K562 (cell line): Measurements from ENCODE around the gene GLIPR2. TPM values are rescaled to one million over a fixed set of nuclear protein-coding genes. Genes with fewer than 3 reads are reported as not detected.

Experiments used
- ADNP ChIP-seq: fragments of 200-800 bp; sonication (Bioruptor generic); IDR thresholded peaks from 2 replicates; pipeline ENCODE4 v1.6.1; 2016; ENCODE audit warnings: missing genetic modification characterization, missing compliant biosample characterization
- CBX1 ChIP-seq: sonication (generic); IDR thresholded peaks from 2 replicates; pipeline ENCODE4 v1.6.1; 2016; ENCODE audit warnings: antibody characterized with exemption, low read depth, mild to moderate bottlenecking
- CREM ChIP-seq: IDR thresholded peaks from 2 replicates; pipeline ENCODE4 v1.6.1; 2014; ENCODE audit warnings: antibody characterized with exemption, low read depth
- CTCFL ChIP-seq: IDR thresholded peaks from 2 replicates; pipeline ENCODE4 v1.6.1; 2011; ENCODE audit warnings: borderline replicate concordance, low read depth, mild to moderate bottlenecking, moderate library complexity, low read length; ENCODE audit not compliant: insufficient read depth, poor library complexity, severe bottlenecking
- ELF2 ChIP-seq: fragments of 250-450 bp; sonication (Bioruptor Pico); IDR thresholded peaks from 2 replicates; pipeline ENCODE4 v1.5.0; 2021; ENCODE audit warnings: mild to moderate bottlenecking
- KAT7 ChIP-seq: sonication (generic); formaldehyde crosslinking; IDR thresholded peaks from 2 replicates; pipeline ENCODE4 v1.8.0; 2022; ENCODE audit warnings: missing genetic modification reagents, mild to moderate bottlenecking, borderline replicate concordance
- L3MBTL2 ChIP-seq: fragments of 450-650 bp; IDR thresholded peaks from 2 replicates; pipeline ENCODE4 v1.6.1; 2016; ENCODE audit warnings: mild to moderate bottlenecking, moderate library complexity
- MCM5 ChIP-seq: fragments of 450-650 bp; IDR thresholded peaks from 2 replicates; pipeline ENCODE4 v1.6.1; 2016; ENCODE audit warnings: low read depth
- NCOR1 ChIP-seq: fragments of 450-650 bp; IDR thresholded peaks from 2 replicates; pipeline ENCODE4 v1.6.1; 2016; ENCODE audit warnings: mild to moderate bottlenecking, moderate library complexity
- NFE2 ChIP-seq: IDR thresholded peaks from 2 replicates; pipeline ENCODE4 v1.6.1; 2014; ENCODE audit warnings: antibody characterized with exemption, low read depth
- NR1H2 ChIP-seq: sonication (generic); formaldehyde crosslinking; IDR thresholded peaks from 2 replicates; pipeline ENCODE4 v1.4.0; 2020; ENCODE audit warnings: mild to moderate bottlenecking, missing genetic modification reagents
- PHB2 ChIP-seq: fragments of 450-650 bp; IDR thresholded peaks from 2 replicates; pipeline ENCODE4 v1.6.1; 2017; ENCODE audit warnings: low read depth
- PHF20 ChIP-seq: fragments of 450-650 bp; IDR thresholded peaks from 2 replicates; pipeline ENCODE4 v1.6.1; 2018; ENCODE audit not compliant: partially characterized antibody
- POLR3A ChIP-seq: IDR thresholded peaks from 2 replicates; pipeline ENCODE4 v1.6.1; 2011; ENCODE audit warnings: borderline replicate concordance, mild to moderate bottlenecking, moderate library complexity; ENCODE audit not compliant: insufficient read length, insufficient read depth; ENCODE audit errors: extremely low read depth
- POLR3G ChIP-seq: IDR thresholded peaks from 2 replicates; pipeline ENCODE4 v1.6.1; 2011; ENCODE audit not compliant: insufficient read length, insufficient replicate concordance; ENCODE audit errors: extremely low read depth
- RNF219 ChIP-seq: fragments of 250-450 bp; sonication (Bioruptor Pico); IDR thresholded peaks from 2 replicates; pipeline ENCODE4 v1.5.0; 2022; ENCODE audit warnings: mild to moderate bottlenecking
- ZBTB12 ChIP-seq: fragments of 250-450 bp; sonication (Bioruptor Pico); IDR thresholded peaks from 2 replicates; pipeline ENCODE4 v1.4.0; 2020
- ZBTB7A ChIP-seq: IDR thresholded peaks from 2 replicates; pipeline ENCODE4 v1.6.1; 2011; ENCODE audit warnings: low read depth, mild to moderate bottlenecking, low read length, moderate library complexity, borderline replicate concordance; ENCODE audit not compliant: control insufficient read depth
- ZBTB8A ChIP-seq: fragments of 450-650 bp; IDR thresholded peaks from 2 replicates; pipeline ENCODE4 v1.6.1; 2018; ENCODE audit warnings: mild to moderate bottlenecking, moderate library complexity; ENCODE audit not compliant: partially characterized antibody
- ZBTB9 ChIP-seq: fragments of 450-650 bp; formaldehyde crosslinking; IDR thresholded peaks from 2 replicates; pipeline ENCODE4 v1.4.0; 2020; ENCODE audit warnings: mild to moderate bottlenecking, moderate library complexity
- ZFP1 ChIP-seq: fragments of 450-650 bp; formaldehyde crosslinking; IDR thresholded peaks from 2 replicates; pipeline ENCODE4 v1.4.0; 2020; ENCODE audit warnings: mild to moderate bottlenecking, mixed read lengths
- ZNF764 ChIP-seq: fragments of 250-450 bp; sonication (Bioruptor Pico); IDR thresholded peaks from 2 replicates; pipeline ENCODE4 v1.4.0; 2020; ENCODE audit warnings: low read depth, mild to moderate bottlenecking, moderate library complexity
- polyA plus RNA-seq, 8 experiments: library from polyadenylated mRNA; depleted of rRNA in 4 of 8; stranded (reverse) in 5 of 8; unstranded in 3 of 8; fragments of >200 nt; fragmentation: Nextera tagmentation in 2 of 8; fragmentation: Illumina TruSeq in 1 of 8; extraction: Ambion mirVana in 2 of 8; extraction: Trizol in 1 of 8; gene quantifications; 2 replicates each; pipeline versions ENCODE4 v1.2.1 to v1.2.3, GENCODE V29; 2011 to 2014; ENCODE audit warnings: inconsistent platforms in 1 of 8, missing spikeins in 1 of 8
- total RNA-seq, 7 experiments: library from RNA; depleted of rRNA in 6 of 7; stranded (reverse); fragments of >200 nt in 6 of 7; fragmentation: Illumina TruSeq in 2 of 7; extraction: Trizol in 2 of 7; gene quantifications; 2 replicates each; pipeline versions ENCODE4 v1.2.1 to v1.2.3, GENCODE V29; 2011 to 2021; ENCODE audit warnings: low replicate concordance in 1 of 7

GLIPR2 gene
- total and polyA plus RNA-seq, 9 of the 15 experiments (the other 6 are each of a cell fraction or from before 2014, with no cell fraction given): 1.4 to 8.8 (median 2.9) TPM

- no peak for TF ChIP-seq POLR3A
- no peak for TF ChIP-seq ELF2
- TF ChIP-seq NR1H2: no peak
- TF ChIP-seq NCOR1: no peak
- no peak for TF ChIP-seq MCM5
- no peak for TF ChIP-seq ZBTB12 (CRISPR knock-in tag)
- TF ChIP-seq ZNF764 (CRISPR knock-in tag): no peak
- TF ChIP-seq PHB2: no peak
- peak; percentile 83 for TF ChIP-seq ADNP
- TF ChIP-seq CREM: 0 out of 2 replicates have a peak, but pooled peaks have one; percentile 11
- peak; percentile 17 for TF ChIP-seq PHF20
- peak; percentile 3 for TF ChIP-seq CTCFL
- 0 out of 2 replicates have a peak, but pooled peaks have one; percentile 28 for TF ChIP-seq ZBTB7A
- TF ChIP-seq ZBTB9 (CRISPR knock-in tag): no peak
- no peak for TF ChIP-seq RNF219
- TF ChIP-seq ZFP1 (CRISPR knock-in tag): no peak
- no peak for TF ChIP-seq ZBTB8A
- TF ChIP-seq L3MBTL2: peak; percentile 57
- TF ChIP-seq CBX1: peak; percentile 43; the same call in 1 of the 2 replicates
- no peak for TF ChIP-seq NFE2
- TF ChIP-seq KAT7 (CRISPR knock-in tag): no peak
- no peak for TF ChIP-seq POLR3G
These were observed 29.8 kb downstream of the GLIPR2 start (continued) for GRCh38 chr9:36166168-36166927.
